H1 (cell line): ENCODE measurements around the gene CHPF. TPM values are rescaled to one million over a fixed set of nuclear protein-coding genes. Genes with fewer than 3 reads are reported as not detected.
A peak's percentile ranks its signal among the peaks of the same experiment; 100 is the strongest.

ENCODE experiments used
- CTCF ChIA-PET: fragments of 300-600 bp; sonication (Branson Sonifier 250); formaldehyde crosslinking; loops from one replicate; lab custom pipeline; 2021; ENCODE audit not compliant: partially characterized antibody; lab: Charles Lee
- POLR2A ChIA-PET: fragments of 300-600 bp; sonication (Branson Sonifier 250); formaldehyde crosslinking; loops from one replicate; lab custom pipeline; 2021; ENCODE audit warnings: inconsistent platforms; ENCODE audit not compliant: partially characterized antibody; lab: Charles Lee
- DNase-seq, 2 experiments: peaks; one replicate each; pipeline versions ENCODE4 v3.0.0 to v3.0.0-alpha.2; 2010 to 2022; ENCODE audit warnings: low spot score in 2 of 2, low read depth in 1 of 2, mixed read lengths in 1 of 2
- FAIRE-seq: peaks from 2 replicates; lab custom pipeline; 2011; peaks lifted over from hg19 to GRCh38; lab: Jason Lieb, UNC
- H2AFZ ChIP-seq: 2 replicates; pipeline ENCODE4 v1.8.1; 2012; ENCODE audit warnings: low read length, inconsistent platforms
- H2AK5ac ChIP-seq: 2 replicates; pipeline ENCODE4 v1.6.1; 2013; ENCODE audit warnings: low read depth, low read length
- H2BK120ac ChIP-seq: replicated peaks from 2 replicates; pipeline ENCODE3; 2013; ENCODE audit warnings: low read depth, low read length, inconsistent platforms
- H2BK12ac ChIP-seq: 2 replicates; pipeline ENCODE4 v1.6.1; 2013; ENCODE audit warnings: low read depth, low read length
- H2BK15ac ChIP-seq: 2 replicates; pipeline ENCODE4 v1.6.1; 2013; ENCODE audit warnings: low read length
- H2BK20ac ChIP-seq: 2 replicates; pipeline ENCODE4 v1.6.1; 2013; ENCODE audit warnings: low read length
- H2BK5ac ChIP-seq: 2 replicates; pipeline ENCODE4 v1.6.1; 2013; ENCODE audit warnings: low read depth, low read length
- H3K14ac ChIP-seq: 2 replicates; pipeline ENCODE4 v1.6.1; 2013; ENCODE audit warnings: inconsistent platforms; ENCODE audit not compliant: insufficient read length
- H3K18ac ChIP-seq: 2 replicates; pipeline ENCODE4 v1.6.1; 2013; ENCODE audit warnings: low read length; ENCODE audit errors: extremely low read depth
- H3K23ac ChIP-seq: 2 replicates; pipeline ENCODE4 v1.6.1; 2013; ENCODE audit warnings: inconsistent platforms; ENCODE audit not compliant: insufficient read length
- H3K23me2 ChIP-seq: 2 replicates; pipeline ENCODE4 v1.6.1; 2013; ENCODE audit warnings: low read depth, low read length
- H3K27ac ChIP-seq: 2 replicates; pipeline ENCODE4 v1.6.1; 2011; ENCODE audit warnings: low read depth, low read length, inconsistent platforms
- H3K27me3 ChIP-seq, 4 experiments: replicated peaks in 1 of 4; 1 replicate in 1 of 4; 2 replicates in 3 of 4; pipeline versions ENCODE4 v1.6.1 to v1.8.1; 2011 to 2013; ENCODE audit warnings: low read length in 3 of 4, mild to moderate bottlenecking in 3 of 4, inconsistent platforms in 2 of 4, mixed read lengths in 2 of 4, moderate library complexity in 1 of 4; ENCODE audit not compliant: control insufficient read depth in 3 of 4, insufficient read depth in 3 of 4; ENCODE audit errors: extremely low read depth in 1 of 4
- H3K36me3 ChIP-seq, 4 experiments: 2 replicates each; pipeline versions ENCODE4 v1.6.1 to v1.8.1; 2011 to 2013; ENCODE audit warnings: mild to moderate bottlenecking in 4 of 4, low read length in 3 of 4, moderate library complexity in 2 of 4, control low read depth in 1 of 4, inconsistent platforms in 1 of 4; ENCODE audit not compliant: insufficient read depth in 4 of 4, control insufficient read depth in 2 of 4
- H3K4ac ChIP-seq: replicated peaks from 2 replicates; pipeline ENCODE3; 2013; ENCODE audit warnings: low read length, low read depth, mixed read lengths, inconsistent platforms; ENCODE audit not compliant: insufficient read length
- H3K4me1 ChIP-seq, 4 experiments: replicated peaks in 1 of 4; 1 replicate in 1 of 4; 2 replicates in 3 of 4; pipeline versions ENCODE4 v1.6.1 to v1.8.1; 2011 to 2013; ENCODE audit warnings: low read length in 3 of 4, inconsistent platforms in 2 of 4, mixed read lengths in 1 of 4; ENCODE audit not compliant: insufficient read depth in 4 of 4, control insufficient read depth in 3 of 4
- H3K4me2 ChIP-seq, 2 experiments: 2 replicates each; pipeline versions ENCODE4 v1.6.1 to v1.8.1; 2011 to 2013; ENCODE audit warnings: low read depth in 2 of 2, low read length in 2 of 2, control low read depth in 1 of 2, inconsistent platforms in 1 of 2, mild to moderate bottlenecking in 1 of 2; ENCODE audit not compliant: insufficient read depth in 1 of 2
- H3K4me3 ChIP-seq, 4 experiments: fragments of 200-600, 300-600 bp in 1 of 4; sonication (generic), shearing (Covaris generic), sonication (Bioruptor Twin) in 1 of 4; 2 replicates each; pipeline versions ENCODE4 v1.5.1 to v1.8.1; 2011 to 2016; ENCODE audit warnings: low read length in 4 of 4, low read depth in 3 of 4, control low read depth in 2 of 4, inconsistent platforms in 2 of 4, mild to moderate bottlenecking in 2 of 4, mixed read lengths in 1 of 4, moderate library complexity in 1 of 4; ENCODE audit not compliant: insufficient read depth in 2 of 4; ENCODE audit errors: extremely low read depth in 1 of 4
- H3K56ac ChIP-seq: replicated peaks from 2 replicates; pipeline ENCODE3; 2013; ENCODE audit warnings: low read depth, mild to moderate bottlenecking, mixed read lengths, low read length, inconsistent platforms; ENCODE audit not compliant: insufficient read length
- H3K79me1 ChIP-seq: 2 replicates; pipeline ENCODE4 v1.6.1; 2013; ENCODE audit warnings: low read depth, low read length, control low read depth
- H3K79me2 ChIP-seq, 2 experiments: 2 replicates each; pipeline versions ENCODE4 v1.6.1 to v1.8.1; 2012 to 2013; ENCODE audit warnings: low read length in 2 of 2, mild to moderate bottlenecking in 2 of 2, inconsistent platforms in 1 of 2; ENCODE audit not compliant: insufficient read depth in 2 of 2, control insufficient read depth in 1 of 2
- H3K9ac ChIP-seq, 4 experiments: replicated peaks in 1 of 4; 1 replicate in 1 of 4; 2 replicates in 3 of 4; pipeline versions ENCODE4 v1.6.1 to v1.8.1; 2011 to 2013; ENCODE audit warnings: low read depth in 3 of 4, low read length in 3 of 4, control low read depth in 2 of 4, mild to moderate bottlenecking in 2 of 4, moderate library complexity in 2 of 4, inconsistent platforms in 1 of 4; ENCODE audit errors: extremely low read depth in 1 of 4
- H3K9me3 ChIP-seq, 2 experiments: 2 replicates each; pipeline versions ENCODE4 v1.6.1 to v1.8.1; 2012 to 2013; ENCODE audit warnings: mild to moderate bottlenecking in 2 of 2, moderate library complexity in 2 of 2, control low read depth in 1 of 2, inconsistent platforms in 1 of 2, low read depth in 1 of 2, low read length in 1 of 2, mixed read lengths in 1 of 2; ENCODE audit not compliant: insufficient read depth in 2 of 2
- H4K20me1 ChIP-seq, 2 experiments: replicated peaks in 1 of 2; 2 replicates each; pipeline versions ENCODE3 to v1.8.1; 2011 to 2013; ENCODE audit warnings: inconsistent platforms in 2 of 2, low read length in 2 of 2, mild to moderate bottlenecking in 1 of 2; ENCODE audit not compliant: insufficient read depth in 2 of 2, control insufficient read depth in 1 of 2
- H4K5ac ChIP-seq: 2 replicates; pipeline ENCODE4 v1.6.1; 2013; ENCODE audit warnings: low read length, low read depth, mixed read lengths, inconsistent platforms; ENCODE audit not compliant: insufficient read length
- H4K8ac ChIP-seq: 2 replicates; pipeline ENCODE4 v1.8.0; 2013; ENCODE audit warnings: mild to moderate bottlenecking, moderate library complexity, low read length, inconsistent platforms; ENCODE audit not compliant: insufficient read depth; ENCODE audit errors: extremely low read depth
- H4K91ac ChIP-seq: replicated peaks from 2 replicates; pipeline ENCODE3; 2013; ENCODE audit warnings: low read length, mixed read lengths, inconsistent platforms; ENCODE audit not compliant: insufficient read length
- ASH2L ChIP-seq: fragments of 200-600, 300-600 bp; sonication (generic); IDR thresholded peaks from one replicate; pipeline ENCODE4 v1.7.1; 2017; ENCODE audit warnings: low read length
- BACH1 ChIP-seq: IDR thresholded peaks from 2 replicates; pipeline ENCODE4 v1.6.1; 2012; ENCODE audit warnings: low read length, improper control_type of control experiment
- CBX5 ChIP-seq: fragments of 300-800, 300-1000 bp; sonication (generic); IDR thresholded peaks from 2 replicates; pipeline ENCODE4 v1.7.1; 2016; ENCODE audit warnings: antibody characterized with exemption, low read length, low read depth
- HDAC2 ChIP-seq, 2 experiments: fragments of 300-600 bp in 1 of 2; sonication (generic) in 1 of 2; IDR thresholded peaks; 2 replicates each; pipeline ENCODE4 v1.6.1; 2011 to 2012; ENCODE audit warnings: low read depth in 2 of 2, low read length in 2 of 2, mild to moderate bottlenecking in 2 of 2, moderate library complexity in 2 of 2, borderline replicate concordance in 1 of 2, inconsistent platforms in 1 of 2
- KDM4A ChIP-seq: IDR thresholded peaks from one replicate; pipeline ENCODE4 v1.7.1; 2012; ENCODE audit warnings: low read depth, mild to moderate bottlenecking, moderate library complexity, low read length, inconsistent platforms; ENCODE audit not compliant: severe bottlenecking
- KDM5A ChIP-seq: fragments of 200-600 bp; IDR thresholded peaks from 2 replicates; pipeline ENCODE4 v1.7.1; 2012; ENCODE audit warnings: mild to moderate bottlenecking, low read length, inconsistent platforms, mixed read lengths
- NANOG ChIP-seq: IDR thresholded peaks from 2 replicates; pipeline ENCODE4 v1.6.1; 2011; ENCODE audit warnings: low read length, low read depth, mild to moderate bottlenecking, inconsistent platforms; ENCODE audit not compliant: insufficient read depth, poor library complexity, severe bottlenecking
- NRF1 ChIP-seq: IDR thresholded peaks from 2 replicates; pipeline ENCODE4 v1.6.1; 2011; ENCODE audit warnings: mild to moderate bottlenecking, low read depth, low read length, improper control_type of control experiment
- POU5F1 ChIP-seq: IDR thresholded peaks from 2 replicates; pipeline ENCODE4 v1.6.1; 2011; ENCODE audit warnings: low read depth, mild to moderate bottlenecking, low read length, moderate library complexity
- RFX5 ChIP-seq: IDR thresholded peaks from 2 replicates; pipeline ENCODE4 v1.6.1; 2011; ENCODE audit warnings: low read depth, low read length, improper control_type of control experiment, borderline replicate concordance
- SIRT6 ChIP-seq: IDR thresholded peaks from one replicate; pipeline ENCODE4 v1.7.1; 2012; ENCODE audit warnings: low read length, inconsistent platforms
- SUZ12 ChIP-seq: fragments of 200-600 bp; sonication (generic); IDR thresholded peaks from 2 replicates; pipeline ENCODE4 v1.6.1; 2012; ENCODE audit warnings: mild to moderate bottlenecking, inconsistent platforms, low read length, moderate library complexity, mixed read lengths
- TAF7 ChIP-seq: optimal IDR thresholded peaks from 2 replicates; pipeline ENCODE3; 2011; ENCODE audit warnings: low read depth, mild to moderate bottlenecking, inconsistent platforms, low read length, moderate library complexity, borderline replicate concordance
- YY1 ChIP-seq: IDR thresholded peaks from 2 replicates; pipeline ENCODE4 v1.6.1; 2011; ENCODE audit warnings: low read depth, mild to moderate bottlenecking, low read length
- WGBS, 2 experiments: shearing (Covaris generic) in 1 of 2; methylation state at CpG; one replicate each; pipeline versions ENCODE4 v1.1.6 to v1.1.7; 2013 to 2015; ENCODE audit warnings: low lambda C conversion rate in 2 of 2, mixed read lengths in 2 of 2, inconsistent platforms in 1 of 2, low coverage in 1 of 2, missing lambda C conversion rate in 1 of 2; ENCODE audit not compliant: insufficient replicate concordance in 2 of 2, insufficient coverage in 1 of 2, insufficient read length in 1 of 2; ENCODE audit errors: extremely low coverage in 1 of 2, missing lambda C conversion rate in 1 of 2; 5-methylcytosine and 5-hydroxymethylcytosine counted together
- polyA plus RNA-seq, 7 experiments: library from polyadenylated mRNA; depleted of rRNA in 3 of 7; stranded (reverse) in 5 of 7; unstranded in 2 of 7; fragments of >200 nt in 5 of 7; fragments of 200-250 nt in 2 of 7; gene quantifications; 1 replicate in 5 of 7; 2 replicates in 1 of 7; 4 replicates in 1 of 7; pipeline versions ENCODE4 v1.2.1 to v1.2.3, GENCODE V29; 2011 to 2013; ENCODE audit warnings: missing spikeins in 2 of 7, mixed read lengths in 2 of 7
- total RNA-seq: library from RNA; stranded (reverse); fragmentation: NEBNext Ultra II Directional; extraction: Animal tissue kit (Norgen Biotek cat#: 25700); gene quantifications from 2 replicates; pipeline ENCODE4 v1.2.1, GENCODE V29; 2021

Gene CHPF
- total and polyA plus RNA-seq, 2 of the 8 experiments (the other 6 are each of a cell fraction or from before 2014, with no cell fraction given) = 62.9 to 67.3 TPM

DNA sequence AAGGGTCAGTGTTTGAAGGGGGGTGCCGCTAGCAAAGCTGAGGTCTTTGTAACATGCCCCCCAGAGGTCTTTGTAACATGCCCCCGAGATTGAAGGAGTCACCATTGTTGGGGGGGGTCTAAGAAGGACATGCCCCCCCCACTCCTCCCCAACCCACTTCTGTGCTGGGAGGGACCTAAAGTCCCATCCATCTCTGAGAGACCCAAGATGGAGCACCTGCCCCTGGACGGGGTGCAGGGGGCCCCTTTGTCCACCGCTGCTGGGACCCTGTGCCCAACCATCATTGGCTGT lies 35.2 kb downstream of the CHPF start:
- CTCF ChIA-PET = interaction anchor here (1.2 to 113.1 kb wide), 7 partner anchors 16 to 119 kb away, joined by 3 to 7248 read pairs (median 40); partner anchors contain the start of genes DES, GMPPA and SPEG
- POLR2A ChIA-PET = interaction anchor here (1.1 to 11.0 kb wide), 3 partner anchors 17 to 73 kb away, joined by 3 to 216 read pairs (median 14); partner anchors contain the start of genes GMPPA and SPEG
- TF ChIP-seq CBX5 (no peak), HDAC2 (IDR thresholded peaks at IDR 0.05; ENCODE audit: borderline replicate concordance in 1 of 2, low read depth in 2 of 2, low read length in 2 of 2) (no peak), KDM4A (no peak), POU5F1 (no peak), ASH2L (no peak), RFX5 (no peak), NANOG (no peak), KDM5A (no peak), SUZ12 (no peak), YY1 (no peak), NRF1 (no peak), SIRT6 (no peak), BACH1 (no peak), TAF7 (no peak)

More for the DNA sequence above, 35.2 kb downstream of the CHPF start:
- H4K8ac ChIP-seq = 0 out of 2 replicates have a peak overlapping the region, but pooled peaks have one; percentile 22
- H3K4me2 ChIP-seq = peak overlapping the region in 1 of 2 experiments; percentile 42; a peak in 1 of 4 replicates
- H3K27ac ChIP-seq = no peak overlapping the region
- peaks cover 6% of the 10 kb centered on the region for H3K23me2 ChIP-seq
- peaks cover 7 to 64% (median 54%) of the 10 kb centered on the region in 4 experiments for H3K4me1 ChIP-seq
- H2AK5ac ChIP-seq = peak overlapping the region; percentile 97; the same call in 1 of the 2 replicates
- peak overlapping the region; percentile 96; the same call in 1 of the 2 replicates for H3K18ac ChIP-seq
- H2BK120ac ChIP-seq = no peak overlapping the region
- no peaks in the 10 kb centered on the region for H4K20me1 ChIP-seq
- no peak overlapping the region for H3K56ac ChIP-seq
- FAIRE-seq (no peak), DNase-seq (no peak)
- peak overlapping the region; percentile 35 for H4K5ac ChIP-seq
- H3K79me1 ChIP-seq = no peaks in the 10 kb centered on the region
- no peak overlapping the region for H3K14ac ChIP-seq
- H3K4ac ChIP-seq = peak overlapping the region; percentile 80
- H3K9me3 ChIP-seq = no peaks in the 10 kb centered on the region
- peaks cover 0 to 6% (median 0%) of the 10 kb centered on the region in 4 experiments; a peak in 2 of 8 replicates for H3K36me3 ChIP-seq
- H2BK5ac ChIP-seq = peak overlapping the region; percentile 99; the same call in 1 of the 2 replicates
- peaks cover 2 to 21% (median 18%) of the 10 kb centered on the region in 4 experiments; a peak in 6 of 7 replicates for H3K27me3 ChIP-seq
- H4K91ac ChIP-seq = peak overlapping the region; percentile 80
- no peaks in the 10 kb centered on the region for H3K79me2 ChIP-seq
- H2AFZ ChIP-seq = no peak overlapping the region
- 0 out of 2 replicates have a peak overlapping the region, but pooled peaks have one; percentile 92 for H2BK12ac ChIP-seq
- no peak overlapping the region for H3K23ac ChIP-seq
- 57% methylated on average over 3 of the region's 4 CpGs; no CpG with 5 or more reads in 1 of the 2 experiments for WGBS, 2 experiments
- H2BK20ac ChIP-seq = peak overlapping the region; percentile 61; the same call in 1 of the 2 replicates
- H3K4me3 ChIP-seq = no peak overlapping the region
- no peak overlapping the region for H2BK15ac ChIP-seq
- no peak overlapping the region for H3K9ac ChIP-seq
